ENCODE results near the gene ZIC4.

Gene ZIC4

DNA sequence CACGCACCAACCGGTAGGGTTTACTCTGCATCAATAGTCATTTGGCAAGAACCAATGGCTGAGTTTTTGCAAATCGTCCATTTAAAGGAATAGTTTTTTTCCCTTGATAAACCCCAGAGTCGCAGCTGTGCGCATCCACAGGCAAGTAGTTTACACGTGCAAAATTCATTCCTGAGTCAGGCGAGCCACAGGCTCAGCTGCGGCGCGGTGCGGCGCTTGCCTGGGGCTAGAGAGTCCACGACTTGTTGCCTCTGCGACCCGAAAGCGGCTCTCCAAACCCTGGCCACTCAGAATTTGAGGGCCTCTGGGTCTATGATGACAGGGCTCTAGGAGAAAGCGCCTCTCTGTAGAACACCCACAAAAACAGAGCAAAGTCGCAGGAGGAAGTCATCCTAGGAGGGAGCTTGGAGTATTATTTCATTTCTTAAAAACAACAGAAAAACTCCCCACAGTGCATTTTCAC is 36.7 kb downstream of the ZIC4 start:
- Histone ChIP-seq H3K27me3 (replicated peaks; ENCODE audit: control insufficient read depth, insufficient read depth, low read length, poor library complexity, severe bottlenecking) (peaks cover 7% of the 10 kb centered on the region), H3K4me1 (ENCODE audit: control insufficient read depth, insufficient read depth, low read length, poor library complexity, severe bottlenecking) (no peaks in the 10 kb centered on the region), H3K9me3 (ENCODE audit: control insufficient read depth, low read length) (no peaks in the 10 kb centered on the region), H3K4me3 (ENCODE audit: insufficient read depth, low read depth, low read length, poor library complexity, severe bottlenecking) (no peak overlapping the region), H3K27ac (ENCODE audit: insufficient read depth, low read length, poor library complexity, severe bottlenecking) (no peak overlapping the region), H3K36me3 (ENCODE audit: control insufficient read depth, insufficient read depth, low read length) (no peaks in the 10 kb centered on the region)
- DNase-seq: no peak

DNA sequence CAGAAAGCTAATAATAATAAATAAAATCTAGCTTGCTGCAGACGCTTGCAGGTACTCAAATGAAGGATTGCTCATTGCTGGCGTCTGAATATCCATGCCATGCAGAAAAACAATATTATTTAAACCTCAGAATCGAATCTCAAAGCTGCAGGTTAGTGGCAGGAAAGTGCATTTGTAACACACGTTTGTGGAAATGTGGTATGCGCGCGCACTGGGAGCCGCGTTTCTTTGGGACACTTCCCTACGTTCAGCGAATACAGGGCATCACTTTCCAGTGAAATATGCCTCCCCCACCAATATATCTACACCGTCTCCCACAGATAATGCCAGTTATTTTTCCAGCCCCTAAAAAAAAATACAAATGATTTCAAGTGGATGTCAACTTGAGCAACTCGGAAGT is 37.1 kb downstream of the ZIC4 start:
- Histone ChIP-seq H3K4me3 (ENCODE audit: insufficient read depth, low read depth, low read length, poor library complexity, severe bottlenecking) (no peak overlapping the region), H3K27ac (ENCODE audit: insufficient read depth, low read length, poor library complexity, severe bottlenecking) (no peak overlapping the region), H3K9me3 (ENCODE audit: control insufficient read depth, low read length) (no peaks in the 10 kb centered on the region), H3K36me3 (ENCODE audit: control insufficient read depth, insufficient read depth, low read length) (no peaks in the 10 kb centered on the region), H3K27me3 (replicated peaks; ENCODE audit: control insufficient read depth, insufficient read depth, low read length, poor library complexity, severe bottlenecking) (peaks cover 7% of the 10 kb centered on the region), H3K4me1 (ENCODE audit: control insufficient read depth, insufficient read depth, low read length, poor library complexity, severe bottlenecking) (no peaks in the 10 kb centered on the region)
- DNase-seq: no peak

- no peak for DNase-seq
- Histone ChIP-seq H3K27me3 (replicated peaks; ENCODE audit: control insufficient read depth, insufficient read depth, low read length, poor library complexity, severe bottlenecking) (peaks cover 7% of the 10 kb centered on the region), H3K27ac (ENCODE audit: insufficient read depth, low read length, poor library complexity, severe bottlenecking) (no peak overlapping the region), H3K36me3 (ENCODE audit: control insufficient read depth, insufficient read depth, low read length) (no peaks in the 10 kb centered on the region), H3K9me3 (ENCODE audit: control insufficient read depth, low read length) (no peaks in the 10 kb centered on the region), H3K4me1 (ENCODE audit: control insufficient read depth, insufficient read depth, low read length, poor library complexity, severe bottlenecking) (no peaks in the 10 kb centered on the region), H3K4me3 (ENCODE audit: insufficient read depth, low read depth, low read length, poor library complexity, severe bottlenecking) (no peak overlapping the region)
These were observed 37.7 kb downstream of the ZIC4 start for GRCh38 chr3:147368561-147369221.

DNA sequence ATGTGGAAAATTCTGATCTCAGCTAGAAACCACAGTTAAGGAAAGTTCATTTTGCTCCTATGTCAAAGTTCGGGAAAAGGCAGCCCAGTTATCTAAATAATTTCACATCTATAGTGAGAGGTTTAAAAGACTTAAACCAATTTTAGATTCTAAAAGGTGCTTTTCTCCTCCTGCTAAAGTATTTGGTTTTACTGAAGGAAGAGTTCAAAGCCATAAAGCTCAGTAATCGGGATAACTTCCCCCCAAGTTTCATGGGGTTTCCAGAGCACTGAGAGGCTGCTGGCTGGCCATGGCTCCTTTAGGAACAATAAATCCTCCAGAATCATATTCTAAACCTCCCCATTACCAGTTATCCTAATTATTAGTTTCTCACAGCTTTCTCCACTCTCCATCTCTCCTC is 38.2 kb downstream of the ZIC4 start:
- Histone ChIP-seq H3K9me3 (ENCODE audit: control insufficient read depth, low read length) (no peaks in the 10 kb centered on the region), H3K27ac (ENCODE audit: insufficient read depth, low read length, poor library complexity, severe bottlenecking) (no peak overlapping the region), H3K4me3 (ENCODE audit: insufficient read depth, low read depth, low read length, poor library complexity, severe bottlenecking) (no peak overlapping the region), H3K27me3 (replicated peaks; ENCODE audit: control insufficient read depth, insufficient read depth, low read length, poor library complexity, severe bottlenecking) (peaks cover 7% of the 10 kb centered on the region), H3K36me3 (ENCODE audit: control insufficient read depth, insufficient read depth, low read length) (no peaks in the 10 kb centered on the region), H3K4me1 (ENCODE audit: control insufficient read depth, insufficient read depth, low read length, poor library complexity, severe bottlenecking) (no peaks in the 10 kb centered on the region)
- DNase-seq: no peak

- no peak for DNase-seq
- no peak overlapping the region for H3K4me3 ChIP-seq (ENCODE audit: insufficient read depth, low read depth, low read length, poor library complexity, severe bottlenecking)
These were observed 38.7 kb downstream of the ZIC4 start for GRCh38 chr3:147367676-147368075.

GRCh38 chr3:147365196-147366115 is 40.9 kb downstream of the ZIC4 start:
- no peak for DNase-seq
- Histone ChIP-seq H3K9me3 (ENCODE audit: control insufficient read depth, low read length) (no peaks in the 10 kb centered on the region), H3K27ac (ENCODE audit: insufficient read depth, low read length, poor library complexity, severe bottlenecking) (no peak overlapping the region), H3K4me3 (ENCODE audit: insufficient read depth, low read depth, low read length, poor library complexity, severe bottlenecking) (no peak overlapping the region), H3K4me1 (ENCODE audit: control insufficient read depth, insufficient read depth, low read length, poor library complexity, severe bottlenecking) (no peaks in the 10 kb centered on the region), H3K36me3 (ENCODE audit: control insufficient read depth, insufficient read depth, low read length) (no peaks in the 10 kb centered on the region), H3K27me3 (replicated peaks; ENCODE audit: control insufficient read depth, insufficient read depth, low read length, poor library complexity, severe bottlenecking) (peaks cover 5% of the 10 kb centered on the region)

More at GRCh38 chr3:147367676-147368075, 38.7 kb downstream of the ZIC4 start:
- no peaks in the 10 kb centered on the region for H3K9me3 ChIP-seq (ENCODE audit: control insufficient read depth, low read length)
- H3K4me1 ChIP-seq (ENCODE audit: control insufficient read depth, insufficient read depth, low read length, poor library complexity, severe bottlenecking): no peaks in the 10 kb centered on the region
- peaks cover 7% of the 10 kb centered on the region for H3K27me3 ChIP-seq (replicated peaks; ENCODE audit: control insufficient read depth, insufficient read depth, low read length, poor library complexity, severe bottlenecking)
- no peak overlapping the region for H3K27ac ChIP-seq (ENCODE audit: insufficient read depth, low read length, poor library complexity, severe bottlenecking)
- H3K36me3 ChIP-seq (ENCODE audit: control insufficient read depth, insufficient read depth, low read length): no peaks in the 10 kb centered on the region

DNA sequence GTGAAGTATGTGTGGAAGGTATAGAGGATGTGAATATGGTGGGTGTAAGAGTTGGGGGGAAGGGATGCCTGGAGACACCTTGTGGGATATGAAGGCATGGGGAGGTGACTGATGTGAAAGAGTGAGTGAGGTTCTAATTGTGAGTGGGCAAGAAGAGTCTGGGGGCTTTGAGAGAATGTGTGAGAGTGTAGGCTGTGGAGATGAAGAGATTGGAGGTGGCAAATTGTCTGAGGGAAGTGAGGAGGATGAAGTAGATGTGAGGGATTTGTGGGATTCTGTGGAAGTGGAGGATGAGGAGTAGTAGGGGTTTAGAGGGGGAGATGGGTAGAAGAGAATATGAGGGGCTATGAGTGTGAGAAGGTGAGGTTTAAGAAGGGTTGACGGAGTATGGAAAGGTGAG is 41.6 kb downstream of the ZIC4 start:
- Histone ChIP-seq H3K36me3 (ENCODE audit: control insufficient read depth, insufficient read depth, low read length) (no peaks in the 10 kb centered on the region), H3K4me3 (ENCODE audit: insufficient read depth, low read depth, low read length, poor library complexity, severe bottlenecking) (no peak overlapping the region), H3K4me1 (ENCODE audit: control insufficient read depth, insufficient read depth, low read length, poor library complexity, severe bottlenecking) (no peaks in the 10 kb centered on the region), H3K9me3 (ENCODE audit: control insufficient read depth, low read length) (no peaks in the 10 kb centered on the region), H3K27me3 (replicated peaks; ENCODE audit: control insufficient read depth, insufficient read depth, low read length, poor library complexity, severe bottlenecking) (peaks cover 5% of the 10 kb centered on the region), H3K27ac (ENCODE audit: insufficient read depth, low read length, poor library complexity, severe bottlenecking) (no peak overlapping the region)
- no peak for DNase-seq

- no peaks in the 10 kb centered on the region for H3K4me1 ChIP-seq (ENCODE audit: control insufficient read depth, insufficient read depth, low read length, poor library complexity, severe bottlenecking)
- peaks cover 13% of the 10 kb centered on the region for H3K27me3 ChIP-seq (replicated peaks; ENCODE audit: control insufficient read depth, insufficient read depth, low read length, poor library complexity, severe bottlenecking)
- H3K27ac ChIP-seq (ENCODE audit: insufficient read depth, low read length, poor library complexity, severe bottlenecking): no peak overlapping the region
- no peak overlapping the region for H3K4me3 ChIP-seq (ENCODE audit: insufficient read depth, low read depth, low read length, poor library complexity, severe bottlenecking)
- H3K36me3 ChIP-seq (ENCODE audit: control insufficient read depth, insufficient read depth, low read length): no peaks in the 10 kb centered on the region
- no peaks in the 10 kb centered on the region for H3K9me3 ChIP-seq (ENCODE audit: control insufficient read depth, low read length)
- DNase-seq: no peak
These were observed 44.6 kb downstream of the ZIC4 start for GRCh38 chr3:147361454-147362420.

DNA sequence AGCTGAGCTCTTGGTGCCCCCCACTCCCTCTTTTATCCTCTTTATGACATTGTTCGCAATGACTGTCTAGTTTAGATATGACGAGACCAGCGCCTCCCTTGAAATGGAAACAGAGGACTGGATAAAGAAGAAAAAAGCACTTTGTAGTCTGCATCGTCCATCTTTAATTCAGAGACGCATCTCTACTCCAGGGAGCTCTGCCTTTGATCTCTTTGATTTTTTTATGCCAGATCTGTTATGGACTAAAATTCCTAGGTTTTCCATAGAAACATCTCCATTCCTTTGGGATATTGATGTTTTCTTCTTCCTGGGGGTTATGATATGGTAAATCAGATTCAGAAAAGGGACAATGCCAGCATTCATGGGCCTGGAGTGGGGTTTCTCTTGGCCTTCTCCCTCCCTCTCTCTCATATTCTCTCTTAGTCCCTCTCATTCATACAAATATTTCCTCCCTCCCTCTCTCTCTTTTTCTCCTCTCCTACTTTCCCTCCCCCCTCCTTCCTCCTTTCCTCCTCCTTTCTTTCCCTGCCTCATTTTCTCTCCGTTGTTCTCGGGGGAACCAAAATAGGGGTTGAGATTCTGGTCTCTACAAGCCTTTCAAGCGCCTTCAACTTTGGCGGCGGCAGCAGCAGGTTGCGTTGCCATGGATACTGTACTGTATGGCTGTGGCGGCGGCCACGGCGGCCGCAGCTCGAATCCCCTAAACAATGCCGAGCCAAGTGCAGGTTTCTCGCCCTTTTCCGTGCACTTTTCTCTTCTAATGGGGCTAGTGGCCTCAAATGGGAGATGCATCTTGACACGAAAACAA is 45.5 kb downstream of the ZIC4 start:
- Histone ChIP-seq H3K9me3 (ENCODE audit: control insufficient read depth, low read length) (no peaks in the 10 kb centered on the region), H3K27ac (ENCODE audit: insufficient read depth, low read length, poor library complexity, severe bottlenecking) (no peak overlapping the region), H3K36me3 (ENCODE audit: control insufficient read depth, insufficient read depth, low read length) (no peaks in the 10 kb centered on the region), H3K27me3 (replicated peaks; ENCODE audit: control insufficient read depth, insufficient read depth, low read length, poor library complexity, severe bottlenecking) (peaks cover 18% of the 10 kb centered on the region), H3K4me1 (ENCODE audit: control insufficient read depth, insufficient read depth, low read length, poor library complexity, severe bottlenecking) (no peaks in the 10 kb centered on the region), H3K4me3 (ENCODE audit: insufficient read depth, low read depth, low read length, poor library complexity, severe bottlenecking) (no peak overlapping the region)
- no peak for DNase-seq

All from effector memory CD4-positive, alpha-beta T cell (primary cell).